Activated CD8-positive, alpha-beta memory T cell treated with anti-CD3 and anti-CD28 coated beads for 24 hours (primary cell): ENCODE data around the gene CNTNAP2.
"Not testable (repeated sequence)": the region's sequence is repeated elsewhere in the genome, so short reads cannot be mapped to it uniquely, and the experiment has no call there.

Source experiments
- DNase-seq: peaks from one replicate; pipeline ENCODE4 v3.0.0-alpha.2; 2020

The CNTNAP2 gene

GRCh38 chr7:147700702-147701101 lies 1584.1 kb downstream of the CNTNAP2 start:
- DNase-seq, result no peak

- DNase-seq, result no peak
Observed at GRCh38 chr7:147707926-147708325, 1591.3 kb downstream of the CNTNAP2 start.

GRCh38 chr7:147708871-147709270 lies 1592.3 kb downstream of the CNTNAP2 start:
- no peak for DNase-seq

GRCh38 chr7:147711447-147711846 lies 1594.8 kb downstream of the CNTNAP2 start:
- no peak for DNase-seq

- no peak for DNase-seq
Observed at GRCh38 chr7:147721962-147722830, 1605.6 kb downstream of the CNTNAP2 start.

GRCh38 chr7:147723536-147723935 lies 1606.9 kb downstream of the CNTNAP2 start:
- no peak for DNase-seq

GRCh38 chr7:147731311-147731710 lies 1614.7 kb downstream of the CNTNAP2 start:
- DNase-seq, result no peak

GRCh38 chr7:147737559-147738214 lies 1621.1 kb downstream of the CNTNAP2 start:
- not testable (repeated sequence) for DNase-seq

GRCh38 chr7:147742301-147742700 lies 1625.7 kb downstream of the CNTNAP2 start:
- no peak for DNase-seq

- DNase-seq, result no peak
Observed at GRCh38 chr7:147756300-147756699, 1639.7 kb downstream of the CNTNAP2 start.

GRCh38 chr7:147759327-147759943 lies 1642.8 kb downstream of the CNTNAP2 start:
- no peak for DNase-seq

- no peak for DNase-seq
Observed at GRCh38 chr7:147765301-147765700, 1648.7 kb downstream of the CNTNAP2 start.

GRCh38 chr7:147771344-147771743 lies 1654.7 kb downstream of the CNTNAP2 start:
- no peak for DNase-seq

- no peak for DNase-seq
Observed at GRCh38 chr7:147774461-147774860, 1657.9 kb downstream of the CNTNAP2 start.

GRCh38 chr7:147775516-147776284 lies 1659.1 kb downstream of the CNTNAP2 start:
- DNase-seq, result no peak

GRCh38 chr7:147777309-147777708 lies 1660.7 kb downstream of the CNTNAP2 start:
- no peak for DNase-seq

- DNase-seq, result no peak
Observed at GRCh38 chr7:147779949-147780348, 1663.3 kb downstream of the CNTNAP2 start.

- no peak for DNase-seq
Observed at GRCh38 chr7:147796581-147796980, 1680.0 kb downstream of the CNTNAP2 start.

- no peak for DNase-seq
Observed at GRCh38 chr7:147798001-147798400, 1681.4 kb downstream of the CNTNAP2 start.

GRCh38 chr7:147801762-147802161 lies 1685.2 kb downstream of the CNTNAP2 start:
- DNase-seq, result not testable (repeated sequence)

GRCh38 chr7:147803151-147803550 lies 1686.5 kb downstream of the CNTNAP2 start:
- no peak for DNase-seq

GRCh38 chr7:147803606-147804005 lies 1687.0 kb downstream of the CNTNAP2 start:
- no peak for DNase-seq

GRCh38 chr7:147804032-147804431 lies 1687.4 kb downstream of the CNTNAP2 start:
- no peak for DNase-seq
